ENCODE data around the gene FAM110A.

The FAM110A gene

GRCh38 chr20:859751-860231 is 26.3 kb downstream of the FAM110A start:
- no peak for TF ChIP-seq CTCF (IDR thresholded peaks at IDR 0.05; ENCODE audit: control insufficient read depth, extremely low read depth, insufficient read depth)
- DNase-seq (ENCODE audit: low read depth): no peak
- no peak overlapping the region for H3K4me3 ChIP-seq (ENCODE audit: low read depth, low read length)

- no peak for DNase-seq (ENCODE audit: low read depth)
- no peak for TF ChIP-seq CTCF (IDR thresholded peaks at IDR 0.05; ENCODE audit: control insufficient read depth, extremely low read depth, insufficient read depth)
- no peak overlapping the region for H3K4me3 ChIP-seq (ENCODE audit: low read depth, low read length)
Observed at GRCh38 chr20:860891-861290, 27.4 kb downstream of the FAM110A start.

GRCh38 chr20:865440-865839 is 31.9 kb downstream of the FAM110A start:
- H3K4me3 ChIP-seq (ENCODE audit: low read depth, low read length): no peak overlapping the region
- TF ChIP-seq CTCF (IDR thresholded peaks at IDR 0.05; ENCODE audit: control insufficient read depth, extremely low read depth, insufficient read depth): no peak
- DNase-seq (ENCODE audit: low read depth): no peak

- TF ChIP-seq CTCF (IDR thresholded peaks at IDR 0.05; ENCODE audit: control insufficient read depth, extremely low read depth, insufficient read depth): no peak
- no peak overlapping the region for H3K4me3 ChIP-seq (ENCODE audit: low read depth, low read length)
- DNase-seq (ENCODE audit: low read depth): no peak
Observed at GRCh38 chr20:868279-868678, 34.8 kb downstream of the FAM110A start.

GRCh38 chr20:869606-870005 is 36.1 kb downstream of the FAM110A start:
- DNase-seq (ENCODE audit: low read depth): no peak
- no peak overlapping the region for H3K4me3 ChIP-seq (ENCODE audit: low read depth, low read length)
- no peak for TF ChIP-seq CTCF (IDR thresholded peaks at IDR 0.05; ENCODE audit: control insufficient read depth, extremely low read depth, insufficient read depth)

GRCh38 chr20:870758-871157 is 37.2 kb downstream of the FAM110A start:
- no peak for DNase-seq (ENCODE audit: low read depth)
- no peak overlapping the region for H3K4me3 ChIP-seq (ENCODE audit: low read depth, low read length)
- no peak for TF ChIP-seq CTCF (IDR thresholded peaks at IDR 0.05; ENCODE audit: control insufficient read depth, extremely low read depth, insufficient read depth)

GRCh38 chr20:871436-871835 is 37.9 kb downstream of the FAM110A start:
- no peak for DNase-seq (ENCODE audit: low read depth)

More at GRCh38 chr20:871436-871835, 37.9 kb downstream of the FAM110A start:
- no peak for TF ChIP-seq CTCF (IDR thresholded peaks at IDR 0.05; ENCODE audit: control insufficient read depth, extremely low read depth, insufficient read depth)
- H3K4me3 ChIP-seq (ENCODE audit: low read depth, low read length): no peak overlapping the region

Measured in LNCaP clone FGC (cell line).